Neural progenitor cell (in vitro differentiated cells): ENCODE data around the gene PCDHB16.
A peak's percentile ranks its signal among the peaks of the same experiment; 100 is the strongest.
"Not testable (repeated sequence)": the region's sequence is repeated elsewhere in the genome, so short reads cannot be mapped to it uniquely, and the experiment has no call there.

Experiments used
- EZH2 ChIP-seq: fragments of 200-600 bp; sonication (generic); IDR thresholded peaks from 2 replicates; pipeline ENCODE4 v1.6.1; 2017; ENCODE audit warnings: antibody characterized with exemption, mild to moderate bottlenecking, moderate library complexity
- TF ChIP-seq, protein P1 (sequence below): fragments of 200-600 bp; sonication (generic); IDR thresholded peaks from 2 replicates; pipeline ENCODE4 v1.5.1; 2017; ENCODE audit warnings: antibody characterized with exemption, mild to moderate bottlenecking

DNA sequence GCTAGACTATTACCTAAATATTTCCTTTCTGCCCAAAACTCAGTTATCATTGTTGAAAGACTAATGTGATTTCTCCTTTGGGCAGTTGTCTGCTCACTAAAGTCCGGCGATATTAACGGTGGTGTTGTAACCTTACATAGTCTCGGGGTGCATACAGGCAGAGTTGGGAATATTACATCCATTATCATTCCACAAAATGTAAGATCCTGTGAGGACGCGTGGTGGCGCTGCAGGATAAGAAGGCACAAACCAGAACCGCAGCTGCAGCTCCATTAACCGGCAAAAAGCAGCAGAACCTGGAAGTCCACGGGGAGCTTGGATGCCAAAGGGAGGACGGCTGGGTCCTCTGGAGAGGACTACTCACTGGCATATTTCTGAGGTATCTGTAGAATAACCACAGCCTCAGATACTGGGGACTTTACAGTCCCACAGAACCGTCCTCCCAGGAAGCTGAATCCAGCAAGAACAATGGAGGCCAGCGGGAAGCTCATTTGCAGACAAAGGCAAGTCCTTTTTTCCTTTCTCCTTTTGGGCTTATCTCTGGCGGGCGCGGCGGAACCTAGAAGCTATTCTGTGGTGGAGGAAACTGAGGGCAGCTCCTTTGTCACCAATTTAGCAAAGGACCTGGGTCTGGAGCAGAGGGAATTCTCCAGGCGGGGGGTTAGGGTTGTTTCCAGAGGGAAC is 31.6 kb downstream of the PCDHB16 start, which contains the start of gene PCDHB13:
- TF ChIP-seq, protein P1, sequence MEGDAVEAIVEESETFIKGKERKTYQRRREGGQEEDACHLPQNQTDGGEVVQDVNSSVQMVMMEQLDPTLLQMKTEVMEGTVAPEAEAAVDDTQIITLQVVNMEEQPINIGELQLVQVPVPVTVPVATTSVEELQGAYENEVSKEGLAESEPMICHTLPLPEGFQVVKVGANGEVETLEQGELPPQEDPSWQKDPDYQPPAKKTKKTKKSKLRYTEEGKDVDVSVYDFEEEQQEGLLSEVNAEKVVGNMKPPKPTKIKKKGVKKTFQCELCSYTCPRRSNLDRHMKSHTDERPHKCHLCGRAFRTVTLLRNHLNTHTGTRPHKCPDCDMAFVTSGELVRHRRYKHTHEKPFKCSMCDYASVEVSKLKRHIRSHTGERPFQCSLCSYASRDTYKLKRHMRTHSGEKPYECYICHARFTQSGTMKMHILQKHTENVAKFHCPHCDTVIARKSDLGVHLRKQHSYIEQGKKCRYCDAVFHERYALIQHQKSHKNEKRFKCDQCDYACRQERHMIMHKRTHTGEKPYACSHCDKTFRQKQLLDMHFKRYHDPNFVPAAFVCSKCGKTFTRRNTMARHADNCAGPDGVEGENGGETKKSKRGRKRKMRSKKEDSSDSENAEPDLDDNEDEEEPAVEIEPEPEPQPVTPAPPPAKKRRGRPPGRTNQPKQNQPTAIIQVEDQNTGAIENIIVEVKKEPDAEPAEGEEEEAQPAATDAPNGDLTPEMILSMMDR: peak; percentile 58
- not testable (repeated sequence) for TF ChIP-seq EZH2
